Measurements from ENCODE around the gene RNF215.

RNF215 gene

GRCh38 chr22:30386960-30387827 lies at the start of gene RNF215:
TSS of gene RNF215 (minus strand) at chr22:30387411. CDS start at chr22:30387313, 98 bp downstream.
- peak; percentile 93 for DNase-seq (ENCODE audit: low read depth, low spot score)

DNA sequence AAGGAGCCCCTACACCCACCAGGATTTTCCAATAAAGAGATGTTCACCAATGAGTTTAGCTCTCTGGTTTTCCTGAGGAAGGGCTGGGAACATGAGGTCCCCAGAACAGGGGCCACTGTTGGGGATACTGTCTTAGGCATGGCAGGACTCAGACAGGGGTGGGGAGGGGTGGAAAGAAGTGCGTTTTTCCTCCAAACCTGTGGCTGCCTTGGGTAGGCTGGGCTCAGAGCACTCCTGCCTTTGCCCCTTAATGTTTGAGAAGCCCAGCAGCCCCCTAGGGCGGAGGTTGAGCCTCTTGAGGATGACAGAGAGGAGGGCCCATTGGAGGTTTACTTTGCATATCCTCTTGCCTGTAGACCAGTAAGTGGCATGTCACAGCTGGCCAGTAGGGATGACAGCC lies 49.0 kb upstream of the RNF215 start:
- DNase-seq (ENCODE audit: low read depth, low spot score): no peak

- DNase-seq (ENCODE audit: low read depth, low spot score): no peak
Measured at GRCh38 chr22:30435674-30436126, 48.5 kb upstream of the RNF215 start.

- no peak for DNase-seq (ENCODE audit: low read depth, low spot score)
Measured at GRCh38 chr22:30434843-30435242, 47.6 kb upstream of the RNF215 start.

DNA sequence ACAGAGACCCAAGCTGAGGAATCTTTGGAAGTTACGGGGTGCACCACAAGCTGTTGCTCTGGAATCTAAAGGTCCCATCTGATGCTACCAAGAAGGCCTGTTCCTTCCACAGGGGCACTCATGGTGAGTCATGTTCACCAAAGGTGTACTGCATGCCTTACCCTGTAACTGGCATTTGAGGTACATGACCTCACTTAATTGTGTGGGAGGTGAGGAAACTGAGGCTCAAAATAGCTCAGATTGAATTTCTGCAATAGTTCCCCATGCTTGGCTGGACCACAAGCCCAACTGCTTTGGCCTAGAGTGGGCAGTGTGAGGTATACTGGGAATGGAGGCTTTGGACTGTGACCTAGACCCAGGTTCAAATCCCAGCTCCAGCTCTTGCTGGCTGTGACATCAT lies 46.6 kb upstream of the RNF215 start:
- DNase-seq (ENCODE audit: low read depth, low spot score): no peak

GRCh38 chr22:30433227-30433626 lies 46.0 kb upstream of the RNF215 start:
- no peak for DNase-seq (ENCODE audit: low read depth, low spot score)

- no peak for DNase-seq (ENCODE audit: low read depth, low spot score)
Measured at GRCh38 chr22:30432520-30432919, 45.3 kb upstream of the RNF215 start.

GRCh38 chr22:30432096-30432495 lies 44.9 kb upstream of the RNF215 start:
- no peak for DNase-seq (ENCODE audit: low read depth, low spot score)

DNA sequence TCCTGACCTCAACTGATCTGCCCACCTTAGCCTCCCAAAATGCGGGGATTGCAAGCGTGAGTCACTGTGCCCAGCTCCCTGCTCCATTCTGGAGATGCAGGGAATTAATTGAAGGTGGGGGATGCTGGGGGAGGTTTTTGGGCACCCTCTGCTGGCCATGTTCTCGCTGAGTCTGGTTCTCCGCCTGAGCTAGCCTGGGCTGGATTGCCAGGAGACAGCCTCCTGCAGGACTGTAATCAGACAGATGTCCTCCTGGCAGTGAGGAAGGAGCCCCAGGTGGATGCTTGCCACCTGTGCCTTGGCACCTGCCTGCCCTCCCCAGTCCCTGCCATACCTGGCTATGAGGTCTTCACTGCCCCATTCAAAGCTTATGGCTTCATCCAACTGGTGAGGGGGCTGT lies 43.7 kb upstream of the RNF215 start:
- no peak for DNase-seq (ENCODE audit: low read depth, low spot score)

DNA sequence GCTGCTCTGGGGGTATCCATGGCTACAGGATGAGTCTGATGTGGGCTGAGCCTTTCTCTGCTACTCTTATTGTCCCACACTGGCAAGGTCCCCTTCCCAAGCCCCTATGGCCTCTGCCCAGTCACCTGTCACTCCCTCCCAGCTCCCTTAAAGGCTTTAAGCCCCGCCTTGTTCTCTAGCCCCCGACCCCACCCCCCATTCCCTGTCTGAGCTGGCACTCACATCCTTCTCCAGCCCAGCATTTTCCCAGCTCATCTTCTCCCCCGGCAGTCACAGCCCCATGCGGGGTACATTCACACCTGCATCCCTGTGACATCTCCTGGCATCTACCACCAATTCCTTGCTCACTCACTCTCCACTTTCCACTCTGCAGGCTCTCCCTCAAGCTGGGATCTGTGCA lies 42.7 kb upstream of the RNF215 start:
- DNase-seq (ENCODE audit: low read depth, low spot score): no peak

GRCh38 chr22:30427871-30428270 lies 40.7 kb upstream of the RNF215 start:
- DNase-seq (ENCODE audit: low read depth, low spot score): no peak

DNA sequence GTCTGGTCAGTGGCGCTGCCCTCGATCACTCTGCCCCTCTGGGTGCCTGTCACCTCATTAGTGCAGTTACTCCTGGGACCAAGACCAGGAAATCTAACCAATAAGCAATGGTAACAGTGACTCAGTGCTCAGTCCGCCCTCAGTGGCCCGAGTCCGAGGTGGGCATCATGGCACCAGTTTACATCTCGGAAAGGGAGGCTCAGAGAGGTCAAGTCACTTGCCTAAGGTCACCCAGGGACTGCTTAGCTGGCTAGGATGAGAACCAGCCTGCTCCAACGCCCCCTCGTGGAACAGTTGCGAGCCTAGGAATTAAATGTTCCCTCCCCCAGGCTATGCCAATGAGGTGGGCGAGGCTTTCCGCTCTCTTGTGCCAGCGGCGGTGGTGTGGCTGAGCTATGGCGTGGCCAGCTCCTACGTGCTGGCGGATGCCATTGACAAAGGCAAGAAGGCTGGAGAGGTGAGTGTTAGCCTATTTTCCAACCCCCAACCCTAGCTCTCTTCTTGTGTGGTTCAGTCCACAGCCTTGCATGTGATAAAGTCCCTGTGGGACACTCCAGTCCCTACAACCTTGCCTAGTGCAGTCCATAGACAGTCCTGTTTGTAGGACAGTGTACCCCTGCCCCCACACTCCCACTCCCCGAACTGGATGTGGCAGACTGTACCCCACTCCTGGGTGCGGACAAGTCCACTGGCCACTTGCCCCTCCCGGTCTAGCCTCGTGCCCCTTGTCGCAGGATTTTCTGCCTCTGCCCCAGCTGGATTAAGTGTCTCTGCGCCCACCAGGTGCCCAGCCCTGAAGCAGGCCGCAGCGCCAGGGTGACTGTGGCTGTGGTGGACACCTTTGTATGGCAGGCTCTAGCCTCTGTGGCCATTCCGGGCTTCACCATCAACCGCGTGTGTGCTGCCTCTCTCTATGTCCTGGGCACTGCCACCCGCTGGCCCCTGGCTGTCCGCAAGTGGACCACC lies 39.5 kb upstream of the RNF215 start:
- peak; percentile 88 for DNase-seq (ENCODE audit: low read depth, low spot score)

GRCh38 chr22:30425616-30426387 lies 38.6 kb upstream of the RNF215 start, which contains the start of gene MTFP1:
TSS of gene MTFP1 (plus strand) at chr22:30425768. CDS start at chr22:30425880, 112 bp downstream.
- peak; percentile 92 for DNase-seq (ENCODE audit: low read depth, low spot score)

- no peak for DNase-seq (ENCODE audit: low read depth, low spot score)
Measured at GRCh38 chr22:30425327-30425615, 38.1 kb upstream of the RNF215 start.

GRCh38 chr22:30424534-30425326 lies 37.5 kb upstream of the RNF215 start:
- no peak for DNase-seq (ENCODE audit: low read depth, low spot score)

DNA sequence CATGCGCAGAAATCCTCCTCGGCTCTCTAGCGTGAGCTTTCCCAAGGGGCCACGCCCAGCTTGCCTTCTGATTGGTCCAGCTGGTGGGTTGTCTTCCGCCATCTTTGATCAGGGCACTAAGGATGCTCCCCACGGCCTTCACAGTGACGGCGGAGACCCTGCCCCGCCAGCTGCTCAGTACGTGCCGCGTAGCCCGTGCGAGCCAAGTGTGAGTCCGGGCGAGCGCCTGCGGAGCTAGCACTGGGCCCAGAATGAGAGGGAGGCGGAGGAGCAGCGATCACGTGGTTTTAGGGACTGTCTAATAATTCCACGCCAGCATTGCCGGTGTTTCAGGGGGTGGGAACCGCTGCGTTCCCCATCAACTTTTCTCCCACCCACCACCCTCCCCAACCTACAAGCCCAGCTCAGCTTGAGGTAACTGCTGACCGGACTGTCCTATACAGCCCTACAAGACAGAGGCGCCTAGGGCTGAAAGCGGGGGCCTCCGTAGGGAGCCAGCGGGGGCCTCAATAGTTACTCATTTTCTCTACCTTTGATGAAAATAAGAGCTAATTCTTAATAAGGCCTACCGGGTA lies 36.8 kb upstream of the RNF215 start:
- peak; percentile 100 for DNase-seq (ENCODE audit: low read depth, low spot score)

DNA sequence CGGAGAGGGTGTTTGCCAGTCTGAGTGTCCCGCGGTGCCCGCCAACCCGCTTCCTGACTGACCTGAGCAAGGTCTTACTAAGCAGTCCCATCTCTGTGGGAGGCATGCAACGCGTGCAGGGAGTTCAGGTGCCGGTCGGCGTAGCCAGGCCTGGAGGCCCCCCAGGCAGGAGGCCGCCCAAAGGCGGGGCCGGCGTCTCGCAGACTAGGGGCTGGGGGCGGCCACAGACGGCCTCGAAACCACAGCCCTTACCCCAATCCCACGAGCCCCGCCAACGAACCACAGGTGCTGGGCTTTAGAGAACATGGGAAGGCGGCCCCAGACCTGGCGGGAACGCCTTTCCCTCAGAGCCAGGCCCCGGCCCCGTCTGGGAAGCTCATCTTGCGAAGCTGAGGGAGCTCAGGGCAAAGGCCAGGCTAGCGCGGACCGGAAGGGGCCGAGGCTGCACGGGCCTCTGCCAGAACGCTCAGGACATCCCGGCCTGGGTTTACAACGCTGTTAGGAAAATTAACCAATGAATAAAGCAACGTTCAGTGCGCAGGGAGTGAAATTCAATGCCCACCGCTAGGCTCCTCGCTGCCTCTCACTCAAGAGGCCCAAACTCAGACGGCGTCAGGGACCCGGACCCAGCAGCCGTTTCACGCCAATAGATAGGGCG lies 36.2 kb upstream of the RNF215 start:
- no peak for DNase-seq (ENCODE audit: low read depth, low spot score)

DNA sequence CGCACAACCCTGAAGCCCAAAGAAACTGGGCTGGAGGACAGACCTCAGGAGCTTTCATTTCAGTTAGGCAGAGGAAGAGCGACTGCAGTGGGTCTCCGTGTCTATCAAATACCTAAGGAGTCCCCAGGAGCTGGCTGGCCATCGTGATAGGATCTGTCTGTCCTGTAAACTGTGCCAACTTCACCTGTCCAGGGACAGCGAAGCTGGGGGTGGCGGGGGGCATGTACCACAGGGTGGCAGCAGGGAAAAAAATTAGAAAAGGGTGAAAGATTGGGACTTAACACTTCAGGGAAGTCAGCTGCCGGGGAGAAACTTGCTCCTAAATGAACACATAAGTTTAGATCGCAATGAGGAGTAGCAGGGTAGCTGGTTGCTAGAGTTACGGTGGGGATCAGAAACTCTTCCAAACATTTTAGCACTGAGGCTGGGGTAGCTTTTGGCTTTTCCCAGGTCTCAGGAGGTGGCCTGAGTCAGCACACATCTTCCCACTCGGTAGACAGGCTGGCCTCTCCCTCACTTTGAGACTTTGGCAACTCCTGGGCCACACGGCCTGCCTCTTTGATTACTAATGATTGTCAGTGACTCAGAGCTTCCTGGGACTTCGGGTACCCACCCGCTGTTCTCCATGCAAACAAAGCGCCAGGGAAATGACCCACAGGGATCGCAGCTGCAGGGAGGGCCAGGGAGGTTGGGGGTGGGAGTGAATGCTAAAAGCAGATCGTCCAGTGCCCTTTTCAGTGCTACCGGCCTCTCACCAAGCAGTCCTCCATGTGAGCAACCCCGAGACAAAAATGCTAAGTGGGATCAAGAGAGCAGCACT lies 35.5 kb upstream of the RNF215 start:
- peak; percentile 71 for DNase-seq (ENCODE audit: low read depth, low spot score)
